Loucy (cell line): ENCODE results near the gene UFSP2.

ENCODE experiments used
- H2AFZ ChIP-seq: fragments of 200-600 bp; sonication (generic); 2 replicates; pipeline ENCODE4 v1.6.0; 2016; ENCODE audit warnings: antibody characterized with exemption, mild to moderate bottlenecking, low read length, moderate library complexity
- H3F3A ChIP-seq: fragments of 200-600 bp; 2 replicates; pipeline ENCODE4 v1.6.0; 2016; ENCODE audit warnings: antibody characterized with exemption, low read depth, mild to moderate bottlenecking
- H3K27me3 ChIP-seq: fragments of 200-600 bp; sonication (generic); 2 replicates; pipeline ENCODE4 v1.6.1; 2014; ENCODE audit warnings: low read length, mild to moderate bottlenecking; ENCODE audit not compliant: insufficient read depth, poor library complexity, severe bottlenecking
- H3K36me3 ChIP-seq: fragments of 200-600 bp; sonication (generic); 2 replicates; pipeline ENCODE4 v1.6.1; 2016; ENCODE audit warnings: low read length; ENCODE audit not compliant: insufficient read depth
- H3K4me1 ChIP-seq: fragments of 200-600 bp; sonication (generic); 2 replicates; pipeline ENCODE4 v1.5.1; 2014; ENCODE audit warnings: low read length, mild to moderate bottlenecking; ENCODE audit not compliant: insufficient read depth, poor library complexity, severe bottlenecking
- H3K4me2 ChIP-seq: fragments of 200-600 bp; sonication (generic); 2 replicates; pipeline ENCODE4 v1.6.0; 2014; ENCODE audit warnings: antibody characterized with exemption, low read length, low read depth, mild to moderate bottlenecking; ENCODE audit not compliant: poor library complexity, severe bottlenecking
- H3K4me3 ChIP-seq: fragments of 200-600 bp; sonication (generic); 2 replicates; pipeline ENCODE4 v1.5.1; 2014; ENCODE audit warnings: low read length, mild to moderate bottlenecking, mixed read lengths; ENCODE audit not compliant: poor library complexity, severe bottlenecking
- H3K79me2 ChIP-seq: fragments of 200-600 bp; sonication (generic); 2 replicates; pipeline ENCODE4 v1.6.1; 2014; ENCODE audit warnings: low read length; ENCODE audit not compliant: insufficient read depth
- H3K9ac ChIP-seq: fragments of 200-600 bp; sonication (generic); 2 replicates; pipeline ENCODE4 v1.6.0; 2014; ENCODE audit warnings: mild to moderate bottlenecking, low read depth, low read length, moderate library complexity; ENCODE audit not compliant: poor library complexity, severe bottlenecking
- H3K9me2 ChIP-seq: fragments of 200-600 bp; sonication (generic); replicated peaks from 2 replicates; pipeline ENCODE4 v1.6.1; 2016; ENCODE audit warnings: low read depth, low read length, mixed read lengths
- H3K9me3 ChIP-seq: fragments of 200-600 bp; sonication (generic); 2 replicates; pipeline ENCODE4 v1.6.1; 2014; ENCODE audit warnings: mild to moderate bottlenecking, antibody characterized with exemption, low read length, low read depth; ENCODE audit not compliant: insufficient read depth
- H4K20me1 ChIP-seq: fragments of 200-600 bp; sonication (generic); 2 replicates; pipeline ENCODE4 v1.6.0; 2014; ENCODE audit warnings: antibody characterized with exemption, low read length, mild to moderate bottlenecking; ENCODE audit not compliant: insufficient read depth, poor library complexity, severe bottlenecking
- EZH2phosphoT487 ChIP-seq: fragments of 200-600 bp; IDR thresholded peaks from 2 replicates; pipeline ENCODE4 v1.6.1; 2018; ENCODE audit warnings: antibody characterized with exemption, mild to moderate bottlenecking, moderate library complexity, borderline replicate concordance
- TF ChIP-seq, protein P1 (sequence below): fragments of 200-600 bp; sonication (generic); conservative IDR thresholded peaks from 2 replicates; pipeline ENCODE4 v1.5.1; 2014; ENCODE audit warnings: mild to moderate bottlenecking, antibody characterized with exemption, low read length

UFSP2 gene

DNA sequence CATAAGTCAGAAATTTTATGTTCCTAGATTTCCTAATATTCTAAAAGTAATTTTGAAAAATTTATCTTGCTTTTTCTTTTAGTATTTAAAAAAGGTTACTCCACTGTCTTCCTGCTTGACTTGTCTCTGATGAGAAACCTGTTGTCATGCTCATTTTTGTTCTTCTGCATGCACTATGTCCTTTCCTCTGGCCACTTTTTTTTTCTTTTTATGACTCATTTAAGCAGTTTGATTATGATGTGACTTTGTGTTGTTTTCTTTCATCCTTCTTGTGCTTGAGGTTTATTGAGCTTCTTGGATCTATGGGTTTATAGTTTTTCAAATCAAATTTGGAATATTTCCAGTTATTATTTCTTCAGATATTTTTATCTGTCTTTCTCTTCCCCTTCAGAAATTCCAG lies 12.0 kb upstream of the UFSP2 start:
- Histone ChIP-seq H3K36me3 (no peaks in the 10 kb centered on the region), H3K27me3 (no peaks in the 10 kb centered on the region)

DNA sequence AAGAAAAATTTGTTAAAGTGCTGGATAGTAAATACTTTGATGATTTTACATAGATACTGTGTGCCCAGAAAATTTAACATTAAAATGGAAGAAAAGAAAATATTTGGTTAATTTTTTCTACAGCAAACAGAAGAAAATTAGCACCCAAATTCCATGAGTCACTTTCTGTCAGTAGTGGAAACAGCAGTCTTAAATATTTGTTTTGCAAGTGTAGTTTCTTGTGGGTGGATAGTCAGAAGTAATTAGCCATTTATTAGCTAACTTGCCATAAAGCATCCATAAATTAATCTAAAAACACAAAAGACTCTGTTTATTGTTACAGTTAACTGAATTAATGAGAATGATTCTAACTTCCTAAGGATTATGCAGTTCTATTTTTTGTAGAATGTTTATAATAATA lies 9.7 kb upstream of the UFSP2 start:
- Histone ChIP-seq H3K9me2 (no peaks in the 10 kb centered on the region), H3K4me2 (no peak overlapping the region), H4K20me1 (no peaks in the 10 kb centered on the region), H3K27me3 (no peaks in the 10 kb centered on the region), H2AFZ (no peak overlapping the region), H3K4me3 (no peak overlapping the region), H3K36me3 (no peaks in the 10 kb centered on the region), H3K79me2 (no peaks in the 10 kb centered on the region), H3K9ac (no peak overlapping the region), H3F3A (no peaks in the 10 kb centered on the region), H3K4me1 (no peaks in the 10 kb centered on the region), H3K9me3 (no peaks in the 10 kb centered on the region)
- no peak for TF ChIP-seq EZH2phosphoT487
- TF ChIP-seq, protein P1, sequence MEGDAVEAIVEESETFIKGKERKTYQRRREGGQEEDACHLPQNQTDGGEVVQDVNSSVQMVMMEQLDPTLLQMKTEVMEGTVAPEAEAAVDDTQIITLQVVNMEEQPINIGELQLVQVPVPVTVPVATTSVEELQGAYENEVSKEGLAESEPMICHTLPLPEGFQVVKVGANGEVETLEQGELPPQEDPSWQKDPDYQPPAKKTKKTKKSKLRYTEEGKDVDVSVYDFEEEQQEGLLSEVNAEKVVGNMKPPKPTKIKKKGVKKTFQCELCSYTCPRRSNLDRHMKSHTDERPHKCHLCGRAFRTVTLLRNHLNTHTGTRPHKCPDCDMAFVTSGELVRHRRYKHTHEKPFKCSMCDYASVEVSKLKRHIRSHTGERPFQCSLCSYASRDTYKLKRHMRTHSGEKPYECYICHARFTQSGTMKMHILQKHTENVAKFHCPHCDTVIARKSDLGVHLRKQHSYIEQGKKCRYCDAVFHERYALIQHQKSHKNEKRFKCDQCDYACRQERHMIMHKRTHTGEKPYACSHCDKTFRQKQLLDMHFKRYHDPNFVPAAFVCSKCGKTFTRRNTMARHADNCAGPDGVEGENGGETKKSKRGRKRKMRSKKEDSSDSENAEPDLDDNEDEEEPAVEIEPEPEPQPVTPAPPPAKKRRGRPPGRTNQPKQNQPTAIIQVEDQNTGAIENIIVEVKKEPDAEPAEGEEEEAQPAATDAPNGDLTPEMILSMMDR: no peak

More for the DNA sequence above, 12.0 kb upstream of the UFSP2 start:
- no peaks in the 10 kb centered on the region for H3F3A ChIP-seq
- no peaks in the 10 kb centered on the region for H4K20me1 ChIP-seq
- no peak overlapping the region for H3K9ac ChIP-seq
- no peaks in the 10 kb centered on the region for H3K79me2 ChIP-seq
- no peaks in the 10 kb centered on the region for H3K9me2 ChIP-seq
- H3K4me2 ChIP-seq: no peak overlapping the region
- TF ChIP-seq EZH2phosphoT487: no peak
- TF ChIP-seq, protein P1: no peak
- no peaks in the 10 kb centered on the region for H3K9me3 ChIP-seq
- H3K4me1 ChIP-seq: no peaks in the 10 kb centered on the region
- no peak overlapping the region for H3K4me3 ChIP-seq
- H2AFZ ChIP-seq: no peak overlapping the region

DNA sequence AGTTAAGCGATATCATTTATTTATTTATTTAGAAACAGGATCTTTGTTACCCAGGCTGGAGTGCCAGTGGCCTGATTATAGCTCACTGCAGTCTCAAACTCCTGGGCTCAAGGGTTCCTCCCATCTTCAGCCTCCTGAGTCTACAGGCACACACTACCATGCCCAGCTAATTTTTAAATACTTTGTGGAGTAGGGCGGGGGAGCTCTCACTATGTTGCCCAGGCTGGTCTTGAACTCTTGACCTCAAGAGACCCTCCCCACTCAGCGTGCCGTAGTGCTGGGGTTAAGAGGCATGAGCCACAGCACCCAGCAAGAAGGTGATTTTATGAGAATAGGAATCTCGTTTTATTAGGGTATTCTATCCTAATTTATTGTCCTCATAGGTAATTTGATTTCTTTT lies 3.9 kb upstream of the UFSP2 start:
- peaks cover 4% of the 10 kb centered on the region; the same call in 1 of the 2 replicates for H3K79me2 ChIP-seq
- no peak overlapping the region for H3K4me3 ChIP-seq
- no peaks in the 10 kb centered on the region for H4K20me1 ChIP-seq
- H2AFZ ChIP-seq: no peak overlapping the region
- no peak overlapping the region for H3K9ac ChIP-seq
- peaks cover 3% of the 10 kb centered on the region for H3K4me1 ChIP-seq
- no peaks in the 10 kb centered on the region for H3K9me3 ChIP-seq
- H3K9me2 ChIP-seq: no peaks in the 10 kb centered on the region
- TF ChIP-seq EZH2phosphoT487: no peak
- TF ChIP-seq, protein P1: no peak
- H3K36me3 ChIP-seq: no peaks in the 10 kb centered on the region
- H3K4me2 ChIP-seq: no peak overlapping the region
- H3F3A ChIP-seq: no peaks in the 10 kb centered on the region
- no peaks in the 10 kb centered on the region for H3K27me3 ChIP-seq
